HepG2 (cell line): ENCODE measurements around the gene KRT15.

ENCODE experiments used
- POLR2AphosphoS5 ChIP-seq: IDR thresholded peaks from 2 replicates; pipeline ENCODE4 v1.6.1; 2012; ENCODE audit warnings: low read depth, low read length
- ZNF451 ChIP-seq: sonication (generic); formaldehyde crosslinking; IDR thresholded peaks from 2 replicates; pipeline ENCODE4 v1.5.0; 2020; ENCODE audit warnings: mild to moderate bottlenecking, missing genetic modification reagents
- TF ChIP-seq, protein P1 (sequence below): IDR thresholded peaks from 2 replicates; pipeline ENCODE4 v1.6.1; 2016; ENCODE audit warnings: low read depth

DNA sequence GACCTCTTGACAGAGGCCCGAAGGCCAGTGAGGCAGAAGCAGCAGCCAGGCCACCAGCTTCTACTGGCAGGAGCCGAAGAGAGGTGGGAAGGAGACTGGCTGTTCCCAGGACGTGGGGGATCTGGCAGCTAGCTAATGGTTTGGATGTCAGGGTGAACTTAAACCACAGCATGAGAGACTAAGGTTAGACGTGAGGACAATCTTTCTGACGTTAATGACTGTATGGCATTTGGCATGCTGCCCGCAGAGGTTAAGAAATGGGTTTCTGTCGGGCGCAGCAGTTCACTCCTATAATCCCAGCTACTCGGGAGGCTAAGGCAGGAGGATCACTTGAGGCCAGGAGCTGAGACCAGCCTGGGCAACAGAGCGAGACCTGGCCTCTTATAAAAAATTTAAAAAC is 7.0 kb downstream of the KRT15 start:
- TF ChIP-seq POLR2AphosphoS5 (no peak), ZNF451 (CRISPR knock-in tag) (no peak)
- TF ChIP-seq, protein P1, sequence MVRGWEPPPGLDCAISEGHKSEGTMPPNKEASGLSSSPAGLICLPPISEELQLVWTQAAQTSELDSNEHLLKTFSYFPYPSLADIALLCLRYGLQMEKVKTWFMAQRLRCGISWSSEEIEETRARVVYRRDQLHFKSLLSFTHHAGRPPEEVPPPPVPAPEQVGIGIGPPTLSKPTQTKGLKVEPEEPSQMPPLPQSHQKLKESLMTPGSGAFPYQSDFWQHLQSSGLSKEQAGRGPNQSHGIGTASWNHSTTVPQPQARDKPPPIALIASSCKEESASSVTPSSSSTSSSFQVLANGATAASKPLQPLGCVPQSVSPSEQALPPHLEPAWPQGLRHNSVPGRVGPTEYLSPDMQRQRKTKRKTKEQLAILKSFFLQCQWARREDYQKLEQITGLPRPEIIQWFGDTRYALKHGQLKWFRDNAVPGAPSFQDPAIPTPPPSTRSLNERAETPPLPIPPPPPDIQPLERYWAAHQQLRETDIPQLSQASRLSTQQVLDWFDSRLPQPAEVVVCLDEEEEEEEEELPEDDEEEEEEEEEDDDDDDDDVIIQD: no peak
